AG09319 (cell line): ENCODE data around the gene CD83.

Source experiments
- DNase-seq: peaks from one replicate; pipeline ENCODE4 v3.0.0-alpha.2; 2010; ENCODE audit warnings: low read depth; ENCODE audit errors: extremely low read depth
- TF ChIP-seq, protein P1 (sequence below): IDR thresholded peaks from 2 replicates; pipeline ENCODE4 v1.5.1; 2011; ENCODE audit warnings: low read depth, mild to moderate bottlenecking, inconsistent platforms, low read length, moderate library complexity

Gene CD83

DNA sequence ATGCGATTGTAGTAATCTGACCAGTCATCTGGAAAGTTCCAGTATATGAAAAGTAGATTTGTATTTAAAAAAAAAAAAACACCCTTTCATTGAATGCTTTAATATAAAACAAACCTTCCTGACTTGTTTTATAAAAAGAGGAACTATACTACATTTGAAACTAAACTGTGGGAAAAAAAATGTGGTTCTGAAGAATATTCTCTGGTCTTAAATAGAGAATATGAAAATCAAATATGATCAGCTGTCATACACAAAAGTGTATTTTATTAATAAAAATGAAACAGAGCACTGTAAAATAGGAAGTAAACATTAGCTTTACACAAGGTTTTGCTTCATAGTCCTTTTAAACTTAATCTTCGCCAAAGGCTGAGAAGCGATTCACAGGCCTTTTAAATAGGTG, 25.3 kb upstream of the CD83 start:
- TF ChIP-seq, protein P1, sequence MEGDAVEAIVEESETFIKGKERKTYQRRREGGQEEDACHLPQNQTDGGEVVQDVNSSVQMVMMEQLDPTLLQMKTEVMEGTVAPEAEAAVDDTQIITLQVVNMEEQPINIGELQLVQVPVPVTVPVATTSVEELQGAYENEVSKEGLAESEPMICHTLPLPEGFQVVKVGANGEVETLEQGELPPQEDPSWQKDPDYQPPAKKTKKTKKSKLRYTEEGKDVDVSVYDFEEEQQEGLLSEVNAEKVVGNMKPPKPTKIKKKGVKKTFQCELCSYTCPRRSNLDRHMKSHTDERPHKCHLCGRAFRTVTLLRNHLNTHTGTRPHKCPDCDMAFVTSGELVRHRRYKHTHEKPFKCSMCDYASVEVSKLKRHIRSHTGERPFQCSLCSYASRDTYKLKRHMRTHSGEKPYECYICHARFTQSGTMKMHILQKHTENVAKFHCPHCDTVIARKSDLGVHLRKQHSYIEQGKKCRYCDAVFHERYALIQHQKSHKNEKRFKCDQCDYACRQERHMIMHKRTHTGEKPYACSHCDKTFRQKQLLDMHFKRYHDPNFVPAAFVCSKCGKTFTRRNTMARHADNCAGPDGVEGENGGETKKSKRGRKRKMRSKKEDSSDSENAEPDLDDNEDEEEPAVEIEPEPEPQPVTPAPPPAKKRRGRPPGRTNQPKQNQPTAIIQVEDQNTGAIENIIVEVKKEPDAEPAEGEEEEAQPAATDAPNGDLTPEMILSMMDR, result no peak
- no peak for DNase-seq

DNA sequence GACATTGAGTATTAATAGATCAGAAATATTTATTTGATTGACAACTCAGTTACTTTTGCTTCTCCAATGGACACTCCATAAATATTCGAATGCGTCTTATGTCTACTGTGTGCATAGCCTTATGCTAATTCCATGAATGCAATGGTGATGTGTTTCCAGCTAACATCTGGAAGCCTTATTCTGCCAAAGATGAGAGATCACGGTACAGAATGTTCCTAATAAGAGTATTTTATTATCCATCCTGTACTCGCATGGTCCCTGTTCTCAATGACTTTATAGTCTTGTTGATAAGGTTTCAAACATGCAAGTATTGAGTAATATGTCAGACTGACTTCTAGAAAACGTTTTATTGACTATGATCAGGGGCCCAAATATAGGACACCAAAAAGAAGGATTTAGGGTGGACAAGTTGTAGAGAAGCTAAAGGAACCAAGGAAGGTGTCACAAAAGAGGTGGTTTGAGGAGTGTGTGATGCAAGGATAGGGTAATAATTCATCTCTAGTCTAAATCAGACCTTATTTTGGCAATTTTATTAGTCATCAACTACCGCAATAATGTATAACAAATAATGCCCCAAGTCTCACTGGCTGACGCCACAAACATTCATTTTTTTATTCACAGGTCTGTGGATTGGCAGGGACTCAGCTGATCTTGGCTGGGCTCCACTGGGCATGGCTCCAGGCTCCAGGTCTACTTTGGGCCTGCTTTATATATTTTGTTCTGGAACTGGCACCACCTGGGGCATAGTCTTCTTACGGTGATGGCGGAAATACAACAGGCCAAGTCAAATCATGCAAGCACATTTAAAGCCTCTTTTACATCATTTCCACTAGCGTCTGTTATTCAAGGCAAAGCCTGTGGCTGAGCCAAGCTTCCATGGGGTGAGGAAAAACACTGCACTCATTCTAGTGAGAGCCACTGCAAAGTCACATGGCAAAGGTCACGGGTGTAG, 24.5 kb upstream of the CD83 start:
- TF ChIP-seq, protein P1, result no peak

DNA sequence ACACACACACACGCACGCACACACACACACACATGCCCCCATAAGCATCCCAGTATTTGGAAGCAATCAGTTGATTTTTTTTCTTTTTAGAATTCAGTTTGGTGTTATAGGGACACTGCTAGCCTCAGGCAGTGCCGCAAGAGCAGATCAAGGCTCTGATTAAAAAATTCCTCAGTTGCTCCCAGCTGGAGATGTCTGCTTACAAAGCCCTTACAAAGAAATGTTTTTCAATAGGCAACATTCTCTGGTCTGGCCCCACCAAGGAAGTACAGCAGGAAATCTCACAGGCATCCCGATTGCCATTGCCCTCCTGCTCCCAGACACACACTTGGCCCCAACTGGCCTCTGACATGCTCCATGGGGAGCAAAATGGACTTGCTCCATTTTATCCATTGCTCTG, 22.9 kb upstream of the CD83 start:
- no peak for DNase-seq
- TF ChIP-seq, protein P1, result no peak

More for the DNA sequence above, 24.5 kb upstream of the CD83 start:
- DNase-seq, result no peak

DNA sequence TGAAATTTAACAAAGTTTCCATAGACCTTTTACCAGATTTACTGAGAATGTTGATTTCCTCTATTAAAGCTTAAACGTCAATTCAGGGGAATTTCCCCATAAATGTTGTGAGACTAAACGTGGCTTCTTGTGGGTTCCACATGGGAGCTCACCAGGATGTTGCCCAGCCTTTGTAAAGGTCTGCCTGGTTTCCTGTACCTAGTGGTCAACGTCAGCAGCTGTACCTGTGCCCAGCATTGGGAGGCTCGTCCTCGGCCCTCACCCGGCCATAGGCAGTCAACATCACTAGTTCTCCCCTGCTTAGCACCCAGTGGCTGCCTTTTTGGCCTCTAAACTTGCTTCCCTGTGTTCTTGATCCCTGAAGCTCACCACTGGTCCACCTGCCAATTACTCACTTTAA, 22.1 kb upstream of the CD83 start:
- no peak for DNase-seq
- TF ChIP-seq, protein P1, result no peak

DNA sequence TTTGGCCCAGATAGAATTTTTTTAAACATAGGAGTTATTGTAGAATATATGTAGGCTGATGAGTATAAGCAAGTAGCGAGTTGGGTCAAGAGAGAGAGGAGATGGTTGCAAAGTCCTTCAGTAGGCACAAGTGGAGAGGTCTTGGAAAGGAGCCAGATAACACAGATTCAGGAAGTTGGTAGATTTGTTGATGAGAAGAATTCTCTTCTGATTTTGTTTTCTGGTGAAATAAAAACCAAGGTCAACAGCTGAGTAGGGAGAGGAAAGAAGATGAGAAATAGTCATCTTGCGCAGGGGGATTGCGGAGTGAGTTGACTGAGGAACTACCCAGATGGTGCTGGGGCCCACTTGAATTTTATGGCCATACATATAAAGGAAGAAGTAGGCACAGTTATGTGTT, 17.4 kb upstream of the CD83 start:
- DNase-seq, result no peak
- TF ChIP-seq, protein P1, result no peak

DNA sequence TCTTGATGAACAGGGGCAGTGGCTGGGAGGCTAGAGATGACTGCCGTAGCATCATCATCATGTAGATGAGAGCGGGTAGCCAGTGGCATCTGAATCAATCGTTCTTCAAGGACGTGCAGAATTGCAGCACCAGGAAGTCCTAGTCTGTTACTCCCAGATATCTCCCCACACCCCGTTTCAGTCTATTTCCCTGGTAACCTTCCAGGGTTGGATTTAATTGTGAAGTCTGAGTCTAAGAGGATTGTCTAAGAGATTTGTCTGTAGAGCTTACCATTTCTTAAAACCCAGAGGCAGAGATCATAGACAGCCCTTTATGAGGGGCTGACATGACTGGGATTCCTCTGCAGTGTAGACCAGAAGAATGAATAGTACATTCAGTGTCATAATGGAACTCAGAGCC, 16.6 kb upstream of the CD83 start:
- TF ChIP-seq, protein P1, result no peak
- DNase-seq, result no peak

DNA sequence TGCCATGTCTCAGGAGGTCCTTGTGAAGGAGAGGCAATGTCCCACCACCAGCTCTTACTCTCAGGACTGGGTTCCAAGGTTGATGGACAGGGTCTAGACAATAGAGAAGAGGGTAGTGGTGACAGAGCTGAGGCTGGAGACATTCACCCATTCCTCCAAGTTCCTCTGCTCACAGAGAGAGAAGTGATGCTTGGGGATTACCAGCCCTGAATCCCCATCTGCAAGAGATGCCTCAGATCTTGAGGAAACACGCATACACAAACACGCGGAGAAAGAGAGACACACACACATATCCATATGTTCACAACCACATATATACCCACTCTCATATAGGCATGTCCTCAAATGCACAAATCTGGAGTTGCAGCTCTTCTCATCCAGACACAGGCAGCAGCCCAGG, 15.2 kb upstream of the CD83 start:
- TF ChIP-seq, protein P1, result no peak
- no peak for DNase-seq
